ENCODE results near the gene LOXL3. TPM values are rescaled to one million over a fixed set of nuclear protein-coding genes. Genes with fewer than 3 reads are reported as not detected.

The LOXL3 gene
- total and polyA plus RNA-seq, 7 donors = 0.62 to 2.3 (median 0.99) TPM

GRCh38 chr2:74548900-74549826 is 4.6 kb downstream of the LOXL3 start:
- Histone ChIP-seq H3K4me3 (peak overlapping the region; percentile 68), H3K27me3 (ENCODE audit: insufficient read depth in 3 of 3, low read length in 2 of 3) (peaks cover 0 to 45% (median 7%) of the 10 kb centered on the region in 3 donors), H3K9me3 (no peaks in the 10 kb centered on the region), H3K36me3 (ENCODE audit: insufficient read depth in 1 of 2, low read depth in 1 of 2) (no peaks in the 10 kb centered on the region), H3K4me1 (peaks cover 6% of the 10 kb centered on the region), H3K27ac (peak overlapping the region; percentile 60)
- intact Hi-C loops (cut with DNase I) = no loop called here
- TF ChIP-seq, protein P1, sequence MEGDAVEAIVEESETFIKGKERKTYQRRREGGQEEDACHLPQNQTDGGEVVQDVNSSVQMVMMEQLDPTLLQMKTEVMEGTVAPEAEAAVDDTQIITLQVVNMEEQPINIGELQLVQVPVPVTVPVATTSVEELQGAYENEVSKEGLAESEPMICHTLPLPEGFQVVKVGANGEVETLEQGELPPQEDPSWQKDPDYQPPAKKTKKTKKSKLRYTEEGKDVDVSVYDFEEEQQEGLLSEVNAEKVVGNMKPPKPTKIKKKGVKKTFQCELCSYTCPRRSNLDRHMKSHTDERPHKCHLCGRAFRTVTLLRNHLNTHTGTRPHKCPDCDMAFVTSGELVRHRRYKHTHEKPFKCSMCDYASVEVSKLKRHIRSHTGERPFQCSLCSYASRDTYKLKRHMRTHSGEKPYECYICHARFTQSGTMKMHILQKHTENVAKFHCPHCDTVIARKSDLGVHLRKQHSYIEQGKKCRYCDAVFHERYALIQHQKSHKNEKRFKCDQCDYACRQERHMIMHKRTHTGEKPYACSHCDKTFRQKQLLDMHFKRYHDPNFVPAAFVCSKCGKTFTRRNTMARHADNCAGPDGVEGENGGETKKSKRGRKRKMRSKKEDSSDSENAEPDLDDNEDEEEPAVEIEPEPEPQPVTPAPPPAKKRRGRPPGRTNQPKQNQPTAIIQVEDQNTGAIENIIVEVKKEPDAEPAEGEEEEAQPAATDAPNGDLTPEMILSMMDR (IDR thresholded peaks at IDR 0.05) = no peak
- 4 to 8% (median 4%) methylated on average over 54 to 85 of the region's 85 CpGs for WGBS, 3 donors
- peak; percentile 67 to 80 (median 72) for ATAC-seq
- DNase-seq = peak; percentile 76 to 79

DNA sequence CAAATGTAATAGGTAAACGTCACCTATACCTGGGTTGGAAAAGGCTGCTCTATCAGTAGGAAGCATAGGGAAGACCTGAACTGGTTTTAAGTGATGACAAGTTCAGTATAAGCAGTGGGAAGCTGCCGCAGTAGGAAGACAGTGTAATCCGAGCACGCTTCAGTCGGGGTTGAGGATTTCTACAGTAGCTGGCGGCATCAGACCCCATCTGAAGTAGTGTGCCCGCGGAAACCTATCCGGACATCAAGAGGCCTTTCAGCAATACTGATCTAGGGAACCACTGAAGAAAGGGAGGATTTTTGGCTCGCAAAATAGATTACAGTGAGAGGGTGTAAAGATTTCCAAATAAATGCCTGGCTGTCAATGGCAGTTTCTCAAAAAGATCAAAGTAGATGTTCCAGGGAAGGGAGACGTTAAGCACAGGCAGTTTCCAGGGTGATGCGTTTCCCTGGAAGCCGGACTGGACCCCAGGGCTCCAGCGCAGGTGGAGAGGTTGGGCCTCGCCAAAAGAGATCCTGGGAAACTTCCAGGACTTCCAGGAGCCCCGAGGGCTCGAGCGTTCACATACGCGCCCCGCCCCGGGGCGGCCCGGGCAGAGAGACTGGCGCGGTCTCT is 5.3 kb downstream of the LOXL3 start:
- H3K4me3 ChIP-seq = peak overlapping the region; percentile 68
- 8 to 10% (median 8%) methylated on average over 25 to 26 of the region's 26 CpGs for WGBS, 3 donors
- intact Hi-C loops (cut with DNase I) = no loop called here

DNA sequence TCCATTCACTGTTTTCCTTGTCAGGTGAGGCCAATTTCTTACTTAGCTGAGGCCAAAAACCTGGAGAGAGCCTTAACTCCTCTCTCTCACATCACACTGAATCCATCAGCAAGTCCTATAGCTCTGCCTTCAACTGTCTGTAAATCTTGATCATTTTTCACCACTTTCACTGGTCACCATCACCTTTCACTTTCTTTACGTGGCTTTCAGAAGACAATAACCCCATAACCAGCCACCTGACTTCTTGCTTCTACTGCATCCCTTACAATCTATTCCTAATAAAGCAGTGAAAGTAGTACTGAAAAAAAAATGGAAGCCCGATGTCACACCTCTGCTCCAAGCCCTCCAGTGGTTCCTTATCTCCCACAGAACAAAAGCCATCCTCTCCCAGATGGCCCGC is 7.7 kb downstream of the LOXL3 start:
- WGBS, 3 donors = 89 to 94% (median 90%) methylated on average over 3 of the region's 3 CpGs
- intact Hi-C loops (cut with DNase I) = no loop called here
- TF ChIP-seq, protein P1 (IDR thresholded peaks at IDR 0.05) = no peak
- Histone ChIP-seq H3K27me3 (ENCODE audit: insufficient read depth in 3 of 3, low read length in 2 of 3) (peaks cover 0 to 25% (median 4%) of the 10 kb centered on the region in 3 donors), H3K27ac (no peak overlapping the region), H3K4me3 (no peak overlapping the region), H3K4me1 (peaks cover 6% of the 10 kb centered on the region), H3K9me3 (no peaks in the 10 kb centered on the region), H3K36me3 (ENCODE audit: insufficient read depth in 1 of 2, low read depth in 1 of 2) (no peaks in the 10 kb centered on the region)
- DNase-seq (no peak), ATAC-seq (no peak)

More for the DNA sequence above, 5.3 kb downstream of the LOXL3 start:
- H3K36me3 ChIP-seq (ENCODE audit: insufficient read depth in 1 of 2, low read depth in 1 of 2) = no peaks in the 10 kb centered on the region
- no peaks in the 10 kb centered on the region for H3K9me3 ChIP-seq
- peaks cover 6% of the 10 kb centered on the region for H3K4me1 ChIP-seq
- TF ChIP-seq, protein P1 (IDR thresholded peaks at IDR 0.05) = no peak
- peak overlapping the region; percentile 60 for H3K27ac ChIP-seq
- no peak for DNase-seq
- peak in 1 of 4 donors; percentile 24 for ATAC-seq
- peaks cover 0 to 38% (median 7%) of the 10 kb centered on the region in 3 donors for H3K27me3 ChIP-seq (ENCODE audit: insufficient read depth in 3 of 3, low read length in 2 of 3)

- Histone ChIP-seq H3K36me3 (ENCODE audit: insufficient read depth in 1 of 2, low read depth in 1 of 2) (no peaks in the 10 kb centered on the region), H3K27ac (no peak overlapping the region), H3K9me3 (no peaks in the 10 kb centered on the region), H3K4me3 (no peak overlapping the region), H3K4me1 (peaks cover 6% of the 10 kb centered on the region), H3K27me3 (ENCODE audit: insufficient read depth in 3 of 3, low read length in 2 of 3) (peaks cover 0 to 16% (median 4%) of the 10 kb centered on the region in 3 donors)
- WGBS, 3 donors = 90 to 92% (median 91%) methylated on average over 3 of the region's 3 CpGs
- intact Hi-C loops (cut with DNase I) = no loop called here
- DNase-seq = no peak
- no peak for ATAC-seq
- TF ChIP-seq, protein P1 (IDR thresholded peaks at IDR 0.05) = no peak
Observed at GRCh38 chr2:74544634-74545033, 9.1 kb downstream of the LOXL3 start.
